H1 (cell line): ENCODE data around the gene MMAA. TPM values are rescaled to one million over a fixed set of nuclear protein-coding genes. Genes with fewer than 3 reads are reported as not detected.

ENCODE experiments used
- CTCF ChIA-PET: fragments of 300-600 bp; sonication (Branson Sonifier 250); formaldehyde crosslinking; loops from one replicate; lab custom pipeline; 2021; ENCODE audit not compliant: partially characterized antibody; lab: Charles Lee
- POLR2A ChIA-PET: fragments of 300-600 bp; sonication (Branson Sonifier 250); formaldehyde crosslinking; loops from one replicate; lab custom pipeline; 2021; ENCODE audit warnings: inconsistent platforms; ENCODE audit not compliant: partially characterized antibody; lab: Charles Lee
- DNase-seq, 2 experiments: peaks; one replicate each; pipeline versions ENCODE4 v3.0.0 to v3.0.0-alpha.2; 2010 to 2022; ENCODE audit warnings: low spot score in 2 of 2, low read depth in 1 of 2, mixed read lengths in 1 of 2
- FAIRE-seq: peaks from 2 replicates; lab custom pipeline; 2011; peaks lifted over from hg19 to GRCh38; lab: Jason Lieb, UNC
- H2AFZ ChIP-seq: 2 replicates; pipeline ENCODE4 v1.8.1; 2012; ENCODE audit warnings: low read length, inconsistent platforms
- H2AK5ac ChIP-seq: 2 replicates; pipeline ENCODE4 v1.6.1; 2013; ENCODE audit warnings: low read depth, low read length
- H2BK120ac ChIP-seq: replicated peaks from 2 replicates; pipeline ENCODE3; 2013; ENCODE audit warnings: low read depth, low read length, inconsistent platforms
- H2BK12ac ChIP-seq: 2 replicates; pipeline ENCODE4 v1.6.1; 2013; ENCODE audit warnings: low read depth, low read length
- H2BK15ac ChIP-seq: 2 replicates; pipeline ENCODE4 v1.6.1; 2013; ENCODE audit warnings: low read length
- H2BK20ac ChIP-seq: 2 replicates; pipeline ENCODE4 v1.6.1; 2013; ENCODE audit warnings: low read length
- H2BK5ac ChIP-seq: 2 replicates; pipeline ENCODE4 v1.6.1; 2013; ENCODE audit warnings: low read depth, low read length
- H3K14ac ChIP-seq: 2 replicates; pipeline ENCODE4 v1.6.1; 2013; ENCODE audit warnings: inconsistent platforms; ENCODE audit not compliant: insufficient read length
- H3K18ac ChIP-seq: 2 replicates; pipeline ENCODE4 v1.6.1; 2013; ENCODE audit warnings: low read length; ENCODE audit errors: extremely low read depth
- H3K23ac ChIP-seq: 2 replicates; pipeline ENCODE4 v1.6.1; 2013; ENCODE audit warnings: inconsistent platforms; ENCODE audit not compliant: insufficient read length
- H3K23me2 ChIP-seq: 2 replicates; pipeline ENCODE4 v1.6.1; 2013; ENCODE audit warnings: low read depth, low read length
- H3K27ac ChIP-seq: 2 replicates; pipeline ENCODE4 v1.6.1; 2011; ENCODE audit warnings: low read depth, low read length, inconsistent platforms
- H3K27me3 ChIP-seq, 4 experiments: replicated peaks in 1 of 4; 1 replicate in 1 of 4; 2 replicates in 3 of 4; pipeline versions ENCODE4 v1.6.1 to v1.8.1; 2011 to 2013; ENCODE audit warnings: low read length in 3 of 4, mild to moderate bottlenecking in 3 of 4, inconsistent platforms in 2 of 4, mixed read lengths in 2 of 4, moderate library complexity in 1 of 4; ENCODE audit not compliant: control insufficient read depth in 3 of 4, insufficient read depth in 3 of 4; ENCODE audit errors: extremely low read depth in 1 of 4
- H3K36me3 ChIP-seq, 4 experiments: 2 replicates each; pipeline versions ENCODE4 v1.6.1 to v1.8.1; 2011 to 2013; ENCODE audit warnings: mild to moderate bottlenecking in 4 of 4, low read length in 3 of 4, moderate library complexity in 2 of 4, control low read depth in 1 of 4, inconsistent platforms in 1 of 4; ENCODE audit not compliant: insufficient read depth in 4 of 4, control insufficient read depth in 2 of 4
- H3K4ac ChIP-seq: replicated peaks from 2 replicates; pipeline ENCODE3; 2013; ENCODE audit warnings: low read length, low read depth, mixed read lengths, inconsistent platforms; ENCODE audit not compliant: insufficient read length
- H3K4me1 ChIP-seq, 4 experiments: replicated peaks in 1 of 4; 1 replicate in 1 of 4; 2 replicates in 3 of 4; pipeline versions ENCODE4 v1.6.1 to v1.8.1; 2011 to 2013; ENCODE audit warnings: low read length in 3 of 4, inconsistent platforms in 2 of 4, mixed read lengths in 1 of 4; ENCODE audit not compliant: insufficient read depth in 4 of 4, control insufficient read depth in 3 of 4
- H3K4me2 ChIP-seq, 2 experiments: 2 replicates each; pipeline versions ENCODE4 v1.6.1 to v1.8.1; 2011 to 2013; ENCODE audit warnings: low read depth in 2 of 2, low read length in 2 of 2, control low read depth in 1 of 2, inconsistent platforms in 1 of 2, mild to moderate bottlenecking in 1 of 2; ENCODE audit not compliant: insufficient read depth in 1 of 2
- H3K4me3 ChIP-seq, 4 experiments: fragments of 200-600, 300-600 bp in 1 of 4; sonication (generic), shearing (Covaris generic), sonication (Bioruptor Twin) in 1 of 4; 2 replicates each; pipeline versions ENCODE4 v1.5.1 to v1.8.1; 2011 to 2016; ENCODE audit warnings: low read length in 4 of 4, low read depth in 3 of 4, control low read depth in 2 of 4, inconsistent platforms in 2 of 4, mild to moderate bottlenecking in 2 of 4, mixed read lengths in 1 of 4, moderate library complexity in 1 of 4; ENCODE audit not compliant: insufficient read depth in 2 of 4; ENCODE audit errors: extremely low read depth in 1 of 4
- H3K56ac ChIP-seq: replicated peaks from 2 replicates; pipeline ENCODE3; 2013; ENCODE audit warnings: low read depth, mild to moderate bottlenecking, mixed read lengths, low read length, inconsistent platforms; ENCODE audit not compliant: insufficient read length
- H3K79me1 ChIP-seq: 2 replicates; pipeline ENCODE4 v1.6.1; 2013; ENCODE audit warnings: low read depth, low read length, control low read depth
- H3K79me2 ChIP-seq, 2 experiments: 2 replicates each; pipeline versions ENCODE4 v1.6.1 to v1.8.1; 2012 to 2013; ENCODE audit warnings: low read length in 2 of 2, mild to moderate bottlenecking in 2 of 2, inconsistent platforms in 1 of 2; ENCODE audit not compliant: insufficient read depth in 2 of 2, control insufficient read depth in 1 of 2
- H3K9ac ChIP-seq, 4 experiments: replicated peaks in 1 of 4; 1 replicate in 1 of 4; 2 replicates in 3 of 4; pipeline versions ENCODE4 v1.6.1 to v1.8.1; 2011 to 2013; ENCODE audit warnings: low read depth in 3 of 4, low read length in 3 of 4, control low read depth in 2 of 4, mild to moderate bottlenecking in 2 of 4, moderate library complexity in 2 of 4, inconsistent platforms in 1 of 4; ENCODE audit errors: extremely low read depth in 1 of 4
- H3K9me3 ChIP-seq, 2 experiments: 2 replicates each; pipeline versions ENCODE4 v1.6.1 to v1.8.1; 2012 to 2013; ENCODE audit warnings: mild to moderate bottlenecking in 2 of 2, moderate library complexity in 2 of 2, control low read depth in 1 of 2, inconsistent platforms in 1 of 2, low read depth in 1 of 2, low read length in 1 of 2, mixed read lengths in 1 of 2; ENCODE audit not compliant: insufficient read depth in 2 of 2
- H4K20me1 ChIP-seq, 2 experiments: replicated peaks in 1 of 2; 2 replicates each; pipeline versions ENCODE3 to v1.8.1; 2011 to 2013; ENCODE audit warnings: inconsistent platforms in 2 of 2, low read length in 2 of 2, mild to moderate bottlenecking in 1 of 2; ENCODE audit not compliant: insufficient read depth in 2 of 2, control insufficient read depth in 1 of 2
- H4K5ac ChIP-seq: 2 replicates; pipeline ENCODE4 v1.6.1; 2013; ENCODE audit warnings: low read length, low read depth, mixed read lengths, inconsistent platforms; ENCODE audit not compliant: insufficient read length
- H4K8ac ChIP-seq: 2 replicates; pipeline ENCODE4 v1.8.0; 2013; ENCODE audit warnings: mild to moderate bottlenecking, moderate library complexity, low read length, inconsistent platforms; ENCODE audit not compliant: insufficient read depth; ENCODE audit errors: extremely low read depth
- H4K91ac ChIP-seq: replicated peaks from 2 replicates; pipeline ENCODE3; 2013; ENCODE audit warnings: low read length, mixed read lengths, inconsistent platforms; ENCODE audit not compliant: insufficient read length
- KDM1A ChIP-seq: fragments of 200-600, 300-600 bp; sonication (generic); IDR thresholded peaks from 2 replicates; pipeline ENCODE4 v1.7.1; 2016; ENCODE audit warnings: mild to moderate bottlenecking, low read length, borderline replicate concordance
- POLR2A ChIP-seq, 2 experiments: IDR thresholded peaks; 1 replicate in 1 of 2; 2 replicates in 1 of 2; pipeline ENCODE4 v1.6.1; 2011; ENCODE audit warnings: low read depth in 2 of 2, low read length in 2 of 2, mild to moderate bottlenecking in 2 of 2; ENCODE audit errors: control extremely low read depth in 1 of 2
- WGBS, 2 experiments: shearing (Covaris generic) in 1 of 2; methylation state at CpG; one replicate each; pipeline versions ENCODE4 v1.1.6 to v1.1.7; 2013 to 2015; ENCODE audit warnings: low lambda C conversion rate in 2 of 2, mixed read lengths in 2 of 2, inconsistent platforms in 1 of 2, low coverage in 1 of 2, missing lambda C conversion rate in 1 of 2; ENCODE audit not compliant: insufficient replicate concordance in 2 of 2, insufficient coverage in 1 of 2, insufficient read length in 1 of 2; ENCODE audit errors: extremely low coverage in 1 of 2, missing lambda C conversion rate in 1 of 2; 5-methylcytosine and 5-hydroxymethylcytosine counted together
- polyA plus RNA-seq, 7 experiments: library from polyadenylated mRNA; depleted of rRNA in 3 of 7; stranded (reverse) in 5 of 7; unstranded in 2 of 7; fragments of >200 nt in 5 of 7; fragments of 200-250 nt in 2 of 7; gene quantifications; 1 replicate in 5 of 7; 2 replicates in 1 of 7; 4 replicates in 1 of 7; pipeline versions ENCODE4 v1.2.1 to v1.2.3, GENCODE V29; 2011 to 2013; ENCODE audit warnings: missing spikeins in 2 of 7, mixed read lengths in 2 of 7
- total RNA-seq: library from RNA; stranded (reverse); fragmentation: NEBNext Ultra II Directional; extraction: Animal tissue kit (Norgen Biotek cat#: 25700); gene quantifications from 2 replicates; pipeline ENCODE4 v1.2.1, GENCODE V29; 2021

The MMAA gene
- total and polyA plus RNA-seq, 2 of the 8 experiments (the other 6 are each of a cell fraction or from before 2014, with no cell fraction given), result 0.98 to 4.9 TPM

DNA sequence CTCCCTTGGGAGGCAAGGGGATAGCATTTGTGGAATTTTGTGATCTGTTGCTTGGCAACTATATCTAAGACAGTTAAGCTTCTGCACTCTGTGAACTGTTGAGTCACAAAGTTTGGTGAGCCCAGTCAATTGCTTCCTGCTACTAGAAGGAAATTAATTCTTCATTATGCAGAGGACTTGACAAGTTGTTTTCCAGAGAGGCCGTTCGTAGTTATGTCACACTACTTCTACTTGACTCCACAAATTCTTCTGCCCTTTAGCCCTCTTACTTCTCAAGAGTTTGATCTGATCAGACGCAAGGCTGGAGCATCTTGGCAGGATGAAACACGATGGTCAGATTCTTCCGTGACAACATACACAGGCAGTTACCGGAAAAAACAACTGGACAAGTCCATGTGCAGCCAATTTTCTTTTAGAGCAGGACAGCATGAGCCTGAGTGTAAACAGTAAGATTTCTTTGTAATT lies 60.8 kb downstream of the MMAA start, which contains the start of gene C4orf51:
C4orf51 (plus strand) TSS at position 156 of the 465 bp plus-strand sequence; CDS start at position 214, 58 bp downstream.
- Histone ChIP-seq H4K20me1 (no peaks in the 10 kb centered on the region), H2BK20ac (no peak within 1 kb of the TSS), H3K9me3 (no peaks in the 10 kb centered on the region), H3K4me1 (no peaks in the 10 kb centered on the region), H4K91ac (no peak within 1 kb of the TSS), H2BK12ac (0 out of 2 replicates have a peak within 1 kb of the TSS, but pooled peaks have one; percentile 18), H2BK15ac (no peak within 1 kb of the TSS), H3K23me2 (no peaks in the 10 kb centered on the region), H3K27ac (no peak within 1 kb of the TSS), H3K36me3 (no peaks in the 10 kb centered on the region), H3K14ac (no peak within 1 kb of the TSS), H3K18ac (no peak within 1 kb of the TSS), H3K27me3 (no peaks in the 10 kb centered on the region), H3K4ac (no peak within 1 kb of the TSS), H4K8ac (no peak within 1 kb of the TSS), H3K56ac (no peak within 1 kb of the TSS), H2BK120ac (no peak within 1 kb of the TSS), H3K23ac (no peak within 1 kb of the TSS), H3K4me2 (no peak within 1 kb of the TSS), H2BK5ac (no peak within 1 kb of the TSS), H3K79me1 (no peaks in the 10 kb centered on the region), H3K9ac (no peak within 1 kb of the TSS), H3K4me3 (no peak within 1 kb of the TSS), H3K79me2 (no peaks in the 10 kb centered on the region), H4K5ac (no peak within 1 kb of the TSS), H2AFZ (no peak within 1 kb of the TSS), H2AK5ac (no peak within 1 kb of the TSS)
- POLR2A ChIA-PET, result no interaction called here
- CTCF ChIA-PET, result no interaction called here
- no peak for FAIRE-seq
- no peak for DNase-seq
- 94% methylated on average over 6 of the region's 6 CpGs; no CpG with 5 or more reads in 1 of the 2 experiments for WGBS, 2 experiments
- TF ChIP-seq POLR2A (IDR thresholded peaks at IDR 0.05; ENCODE audit: control extremely low read depth in 1 of 2, low read depth in 2 of 2, low read length in 2 of 2) (no peak), KDM1A (no peak)
